ENCODE measurements around the gene CAMK2A. TPM values are rescaled to one million over a fixed set of nuclear protein-coding genes. Genes with fewer than 3 reads are reported as not detected.

Gene CAMK2A
- total RNA-seq, 4 donors from 2014 or later, result not detected

DNA sequence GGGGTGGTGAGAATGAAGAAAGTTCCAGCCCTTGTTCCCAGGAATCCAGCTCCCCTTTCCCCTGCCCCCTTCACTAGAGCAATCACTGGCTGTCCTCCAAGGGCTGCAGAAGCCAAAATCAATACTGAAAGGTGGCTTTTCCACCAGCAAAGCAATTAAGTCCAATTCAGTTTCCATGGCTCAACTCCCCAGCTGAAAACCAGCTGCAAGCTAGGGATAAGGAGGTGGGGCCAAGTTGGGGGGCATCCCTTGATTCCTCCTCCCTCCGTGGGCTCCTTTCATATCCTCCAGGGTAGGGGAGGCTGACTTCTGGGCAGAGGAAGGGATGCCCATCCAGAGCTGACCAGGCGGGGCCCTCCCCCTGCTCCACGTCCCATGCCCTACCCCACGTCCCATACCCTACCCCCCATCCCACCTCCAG is 22.7 kb downstream of the CAMK2A start:
- TF ChIP-seq, protein P1, sequence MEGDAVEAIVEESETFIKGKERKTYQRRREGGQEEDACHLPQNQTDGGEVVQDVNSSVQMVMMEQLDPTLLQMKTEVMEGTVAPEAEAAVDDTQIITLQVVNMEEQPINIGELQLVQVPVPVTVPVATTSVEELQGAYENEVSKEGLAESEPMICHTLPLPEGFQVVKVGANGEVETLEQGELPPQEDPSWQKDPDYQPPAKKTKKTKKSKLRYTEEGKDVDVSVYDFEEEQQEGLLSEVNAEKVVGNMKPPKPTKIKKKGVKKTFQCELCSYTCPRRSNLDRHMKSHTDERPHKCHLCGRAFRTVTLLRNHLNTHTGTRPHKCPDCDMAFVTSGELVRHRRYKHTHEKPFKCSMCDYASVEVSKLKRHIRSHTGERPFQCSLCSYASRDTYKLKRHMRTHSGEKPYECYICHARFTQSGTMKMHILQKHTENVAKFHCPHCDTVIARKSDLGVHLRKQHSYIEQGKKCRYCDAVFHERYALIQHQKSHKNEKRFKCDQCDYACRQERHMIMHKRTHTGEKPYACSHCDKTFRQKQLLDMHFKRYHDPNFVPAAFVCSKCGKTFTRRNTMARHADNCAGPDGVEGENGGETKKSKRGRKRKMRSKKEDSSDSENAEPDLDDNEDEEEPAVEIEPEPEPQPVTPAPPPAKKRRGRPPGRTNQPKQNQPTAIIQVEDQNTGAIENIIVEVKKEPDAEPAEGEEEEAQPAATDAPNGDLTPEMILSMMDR (IDR thresholded peaks at IDR 0.05; ENCODE audit: low read depth), result no peak

DNA sequence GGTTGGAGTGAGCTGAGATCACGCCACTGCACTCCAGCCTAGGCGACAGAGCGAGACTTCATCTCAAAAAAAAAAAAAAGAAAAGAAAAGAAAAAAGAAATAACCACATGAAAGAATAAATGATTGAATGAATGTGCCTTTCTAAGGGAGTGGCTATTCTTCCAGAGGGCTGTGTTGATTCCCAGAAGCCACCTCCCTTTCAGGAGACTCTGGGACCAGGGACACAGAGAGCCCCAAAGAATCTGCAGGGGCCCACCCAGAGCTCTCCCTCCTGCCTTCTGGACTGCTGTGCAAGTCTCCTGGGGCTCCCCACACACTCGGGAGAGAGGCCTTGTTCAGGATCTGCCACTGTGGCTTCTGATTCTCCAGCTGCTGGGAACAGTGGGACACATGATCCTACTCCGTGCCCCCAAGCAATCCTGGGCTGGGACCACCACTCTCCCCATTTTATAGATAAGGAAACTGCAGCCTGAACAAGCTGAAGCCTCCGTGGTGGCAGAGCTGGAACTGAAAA is 23.6 kb downstream of the CAMK2A start:
- TF ChIP-seq, protein P1 (IDR thresholded peaks at IDR 0.05; ENCODE audit: low read depth), result no peak

DNA sequence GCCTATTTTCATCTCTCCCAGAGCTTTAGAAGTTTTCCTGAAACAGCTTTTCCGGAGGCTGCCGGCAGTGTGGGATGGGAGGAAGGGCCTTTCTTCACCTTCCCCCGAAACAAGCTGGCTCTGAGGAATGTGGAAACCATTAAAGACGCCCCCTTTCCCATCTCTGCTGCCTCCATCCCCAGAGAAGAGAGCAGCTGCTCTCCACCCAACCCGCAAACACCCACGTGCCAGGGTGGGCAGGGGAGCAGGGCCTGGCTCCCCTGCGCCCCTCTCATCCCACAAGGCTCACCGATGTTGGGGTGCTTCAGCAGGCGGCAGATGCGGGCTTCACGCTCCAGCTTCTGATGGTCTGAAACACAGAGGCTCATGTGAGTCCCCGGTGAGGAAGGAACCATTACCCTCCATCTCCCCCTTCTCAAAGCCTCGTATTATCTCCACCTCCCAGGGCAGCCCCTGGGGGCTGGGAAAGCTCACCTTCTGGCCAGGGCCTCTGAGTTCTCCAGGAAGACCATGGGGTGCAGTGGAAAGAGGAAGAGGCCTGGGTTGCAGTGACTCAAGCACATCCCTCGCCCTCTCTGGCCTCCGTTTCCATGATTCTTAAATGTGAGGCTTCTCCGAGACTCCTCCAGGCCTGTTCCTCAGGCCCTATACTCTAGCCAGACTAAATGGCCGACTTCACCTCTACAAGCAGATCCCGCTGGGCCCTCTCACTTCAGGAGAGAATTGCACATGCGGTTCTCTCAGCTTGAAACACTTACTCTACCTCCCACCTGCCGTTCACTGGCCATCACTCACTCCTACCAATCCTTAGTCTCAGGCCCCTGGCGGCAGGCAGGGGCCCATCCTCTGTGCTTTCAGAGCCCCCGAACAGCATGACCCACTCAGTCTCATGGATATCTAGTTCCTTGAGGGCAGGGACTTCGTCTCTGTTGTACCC is 24.6 kb downstream of the CAMK2A start:
- TF ChIP-seq, protein P1 (IDR thresholded peaks at IDR 0.05; ENCODE audit: low read depth), result no peak

DNA sequence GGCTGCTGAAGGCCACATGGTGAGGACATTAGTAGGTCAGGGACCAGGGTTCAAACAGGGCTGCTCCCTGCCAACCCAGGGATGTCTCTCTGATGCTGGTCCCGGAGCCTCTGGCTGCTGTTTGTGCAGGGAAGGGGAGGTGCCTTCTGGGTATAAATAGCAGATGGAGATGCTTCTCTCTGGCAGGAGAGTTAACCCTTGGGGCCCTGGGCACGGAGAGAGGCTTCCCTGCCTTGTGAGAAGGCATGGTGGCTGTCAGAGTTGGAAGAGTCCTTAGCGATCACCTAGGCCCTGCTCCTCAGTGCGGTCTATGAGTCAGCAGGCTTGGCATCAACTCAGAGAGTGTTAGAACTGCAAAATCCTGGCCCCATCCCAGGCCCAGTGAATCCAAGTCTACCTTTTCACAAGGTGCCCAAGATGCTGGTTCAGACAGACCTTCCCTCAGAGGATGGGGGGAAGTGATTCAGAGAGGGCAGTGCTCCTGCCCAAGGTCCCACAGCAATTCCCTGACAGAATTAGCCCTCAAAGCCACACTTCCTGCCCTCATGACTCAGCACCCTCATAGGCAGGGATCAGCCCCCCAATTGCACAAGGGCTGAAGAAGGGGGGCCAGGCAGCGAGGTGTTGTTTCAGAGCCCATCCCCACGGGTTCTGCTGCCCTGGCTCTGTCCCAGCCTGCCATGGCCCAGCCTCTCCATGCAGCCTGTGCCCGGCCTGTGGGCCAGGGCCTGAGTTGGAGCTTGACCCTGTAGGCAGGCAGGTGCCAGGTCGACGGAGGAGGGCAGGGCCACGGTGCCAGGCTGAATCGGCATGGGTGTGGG is 25.6 kb downstream of the CAMK2A start:
- TF ChIP-seq, protein P1 (IDR thresholded peaks at IDR 0.05; ENCODE audit: low read depth), result no peak

DNA sequence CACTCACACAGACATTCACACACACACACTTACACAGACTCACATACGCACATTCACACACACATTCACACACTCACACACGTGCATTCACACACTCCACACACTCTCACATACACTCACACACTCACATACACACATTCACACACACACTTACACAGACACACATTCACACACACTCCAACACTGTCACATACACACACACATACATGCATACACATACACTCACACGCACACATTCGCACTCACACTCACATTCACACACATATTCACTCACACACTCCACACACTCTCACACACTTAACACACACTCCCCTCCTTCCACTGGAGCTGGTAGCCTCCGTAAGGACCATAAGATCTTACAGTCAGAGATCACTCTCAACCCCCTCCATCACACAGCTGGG is 26.2 kb downstream of the CAMK2A start:
- TF ChIP-seq, protein P1 (IDR thresholded peaks at IDR 0.05; ENCODE audit: low read depth), result no peak

DNA sequence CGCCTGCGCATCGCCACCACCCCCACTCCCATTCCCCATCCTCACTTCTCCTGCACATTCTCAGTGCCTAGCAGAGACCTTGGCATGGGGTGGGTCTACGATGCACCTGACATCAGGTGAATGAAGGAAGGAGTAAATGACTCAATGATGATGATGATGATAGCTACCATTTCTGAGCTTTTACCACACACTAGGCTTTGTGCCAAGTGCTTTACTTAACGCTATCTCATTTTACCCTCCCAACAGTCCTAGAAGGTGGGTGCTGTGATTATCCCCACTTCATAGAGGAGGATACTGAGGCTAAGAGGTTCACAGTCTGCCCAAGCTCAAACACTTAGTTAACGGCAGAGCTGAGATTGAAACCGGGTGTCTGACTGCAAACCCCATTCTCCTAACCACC is 27.1 kb downstream of the CAMK2A start:
- TF ChIP-seq, protein P1 (IDR thresholded peaks at IDR 0.05; ENCODE audit: low read depth), result no peak

DNA sequence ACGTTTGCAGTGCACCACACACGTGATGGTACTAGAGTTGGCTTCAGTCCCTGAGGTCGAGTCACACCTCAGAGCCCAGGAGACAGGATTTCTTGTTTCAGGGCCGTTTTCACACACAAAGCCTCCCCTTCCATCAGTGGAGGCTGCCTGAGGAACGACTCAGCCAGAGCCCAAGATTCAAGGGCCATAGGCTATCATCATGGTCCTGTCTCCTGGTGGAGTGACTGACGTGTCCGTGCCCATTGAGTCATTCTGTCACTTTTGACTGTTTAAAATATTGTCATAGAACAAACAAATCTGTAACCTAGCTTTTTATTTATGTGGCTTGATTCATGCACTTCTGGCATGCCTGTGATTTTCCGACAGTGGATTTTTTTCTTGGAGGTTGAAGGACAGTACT is 28.3 kb downstream of the CAMK2A start:
- TF ChIP-seq, protein P1 (IDR thresholded peaks at IDR 0.05; ENCODE audit: low read depth), result no peak

Data from subcutaneous adipose tissue (tissue), 4 donors.